CD14-positive monocyte (primary cell): ENCODE measurements around the gene TEC. TPM values are rescaled to one million over a fixed set of nuclear protein-coding genes. Genes with fewer than 3 reads are reported as not detected.
A peak's percentile ranks its signal among the peaks of the same experiment; 100 is the strongest.

Experiments used
- DNase-seq, 3 donors: peaks; one replicate each; pipeline ENCODE4 v3.0.0-alpha.2; 2011 to 2022
- H2AFZ ChIP-seq: 2 replicates; pipeline ENCODE4 v1.6.0; 2012; ENCODE audit warnings: mild to moderate bottlenecking, low read depth, low read length, inconsistent platforms; ENCODE audit not compliant: insufficient read depth, poor library complexity, severe bottlenecking
- H3K27ac ChIP-seq, 2 donors: 1 replicate in 1 of 2; 2 replicates in 1 of 2; pipeline ENCODE4 v1.5.1; 2012 to 2013; ENCODE audit warnings: low read length in 2 of 2, control low read depth in 1 of 2, inconsistent platforms in 1 of 2, low read depth in 1 of 2, mild to moderate bottlenecking in 1 of 2
- H3K27me3 ChIP-seq, 2 donors: one replicate each; pipeline versions ENCODE4 v1.6.0 to v1.6.1; 2011 to 2013; ENCODE audit warnings: low read length in 2 of 2; ENCODE audit not compliant: control insufficient read depth in 2 of 2, insufficient read depth in 2 of 2
- H3K36me3 ChIP-seq, 2 donors: replicated peaks in 1 of 2; 1 replicate in 1 of 2; 2 replicates in 1 of 2; pipeline versions ENCODE4 v1.5.1 to v1.6.1; 2012 to 2013; ENCODE audit warnings: low read length in 2 of 2, control low read depth in 1 of 2, inconsistent platforms in 1 of 2, mild to moderate bottlenecking in 1 of 2; ENCODE audit not compliant: insufficient read depth in 2 of 2, control insufficient read depth in 1 of 2
- H3K4me1 ChIP-seq, 2 donors: 1 replicate in 1 of 2; 2 replicates in 1 of 2; pipeline versions ENCODE4 v1.5.1 to v1.6.1; 2012 to 2013; ENCODE audit warnings: low read length in 2 of 2, control low read depth in 1 of 2, inconsistent platforms in 1 of 2, mild to moderate bottlenecking in 1 of 2, moderate library complexity in 1 of 2; ENCODE audit not compliant: insufficient read depth in 2 of 2, control insufficient read depth in 1 of 2
- H3K4me2 ChIP-seq: replicated peaks from 2 replicates; pipeline ENCODE3; 2012; ENCODE audit warnings: low read length, moderate library complexity, mild to moderate bottlenecking; ENCODE audit not compliant: poor library complexity, severe bottlenecking; ENCODE audit errors: extremely low read depth
- H3K4me3 ChIP-seq, 3 experiments: fragments of 200-600 bp in 1 of 3; sonication (generic) in 1 of 3; replicated peaks in 1 of 3; 1 replicate in 2 of 3; 2 replicates in 1 of 3; pipeline ENCODE4 v1.5.1; 2011 to 2013; ENCODE audit warnings: low read length in 3 of 3, mild to moderate bottlenecking in 3 of 3, control low read depth in 2 of 3, low read depth in 2 of 3, inconsistent platforms in 1 of 3, moderate library complexity in 1 of 3
- H3K79me2 ChIP-seq: 2 replicates; pipeline ENCODE4 v1.6.0; 2012; ENCODE audit warnings: mild to moderate bottlenecking, control low read depth, inconsistent platforms, low read length, moderate library complexity; ENCODE audit not compliant: insufficient read depth
- H3K9ac ChIP-seq: 2 replicates; pipeline ENCODE4 v1.6.0; 2017; ENCODE audit warnings: low read length, mild to moderate bottlenecking; ENCODE audit not compliant: insufficient read depth, poor library complexity, severe bottlenecking
- H3K9me3 ChIP-seq, 2 donors: replicated peaks in 1 of 2; 1 replicate in 1 of 2; 2 replicates in 1 of 2; pipeline versions ENCODE4 v1.5.1 to v1.6.1; 2012 to 2013; ENCODE audit warnings: low read length in 2 of 2, control low read depth in 1 of 2; ENCODE audit not compliant: control insufficient read depth in 1 of 2, insufficient read depth in 1 of 2
- H4K20me1 ChIP-seq: 2 replicates; pipeline ENCODE4 v1.6.0; 2012; ENCODE audit warnings: mild to moderate bottlenecking, low read length, control low read depth, moderate library complexity; ENCODE audit not compliant: insufficient read depth
- H3K27ac Mint-ChIP-seq, 7 donors: one replicate each; pipeline ENCODE4 v1.8.0; 2020; ENCODE audit warnings: mild to moderate bottlenecking in 7 of 7, mixed read lengths in 7 of 7, moderate library complexity in 6 of 7, inconsistent platforms in 2 of 7
- H3K27me3 Mint-ChIP-seq, 3 donors: one replicate each; pipeline ENCODE4 v1.8.0; 2021 to 2022; ENCODE audit warnings: low read depth in 3 of 3, mild to moderate bottlenecking in 3 of 3, mixed read lengths in 3 of 3, moderate library complexity in 3 of 3, inconsistent platforms in 1 of 3
- H3K36me3 Mint-ChIP-seq, 2 donors: one replicate each; pipeline ENCODE4 v1.8.0; 2020; ENCODE audit warnings: mixed read lengths in 2 of 2, inconsistent platforms in 1 of 2, mild to moderate bottlenecking in 1 of 2
- H3K4me1 Mint-ChIP-seq: one replicate; pipeline ENCODE4 v1.8.0; 2020; ENCODE audit warnings: mild to moderate bottlenecking, mixed read lengths
- H3K4me3 Mint-ChIP-seq, 2 donors: one replicate each; pipeline ENCODE4 v1.8.0; 2020; ENCODE audit warnings: mild to moderate bottlenecking in 2 of 2, mixed read lengths in 2 of 2, moderate library complexity in 1 of 2
- H3K9me3 Mint-ChIP-seq, 7 donors: one replicate each; pipeline ENCODE4 v1.8.0; 2020 to 2022; ENCODE audit warnings: mixed read lengths in 7 of 7, mild to moderate bottlenecking in 6 of 7, moderate library complexity in 6 of 7, inconsistent platforms in 2 of 7
- CTCF ChIP-seq: fragments of 200-600 bp; IDR thresholded peaks from one replicate; pipeline ENCODE4 v1.8.0; 2022; ENCODE audit warnings: antibody characterized with exemption, mild to moderate bottlenecking
- WGBS: methylation state at CpG from one replicate; pipeline ENCODE4 v1.1.5; 2013; ENCODE audit warnings: missing lambda C conversion rate; ENCODE audit not compliant: insufficient coverage; 5-methylcytosine and 5-hydroxymethylcytosine counted together
- intact Hi-C, 2 donors: fragments of 100-400 bp; cut with micrococcal nuclease; formaldehyde crosslinking; loops; one replicate each; pipeline versions ENCODE4 v1.15.0 to v1.15.1; 2023
- polyA plus RNA-seq, 3 donors: library from polyadenylated mRNA; depleted of rRNA in 1 of 3; unstranded in 2 of 3; stranded (reverse) in 1 of 3; fragments of 300-500 nt in 2 of 3; fragments of >200 nt in 1 of 3; fragmentation: Illumina TruSeq in 2 of 3; gene quantifications; 1 replicate in 2 of 3; 2 replicates in 1 of 3; pipeline ENCODE4 v1.2.3, GENCODE V29; 2012 to 2021

Gene TEC
- polyA plus RNA-seq, 3 donors, result 0.30 to 2.5 (median 0.73) TPM

- 95% methylated on average over 6 of the region's 7 CpGs for WGBS
- Histone ChIP-seq H4K20me1 (no peaks in the 10 kb centered on the region), H3K27ac (no peak overlapping the region), H3K79me2 (no peaks in the 10 kb centered on the region), H3K9me3 (no peaks in the 10 kb centered on the region), H3K4me2 (no peak overlapping the region), H3K27me3 (no peaks in the 10 kb centered on the region), H3K36me3 (peaks cover 4 to 25% of the 10 kb centered on the region in 2 donors), H3K4me3 (no peak overlapping the region), H3K4me1 (peaks cover 7% of the 10 kb centered on the region in 2 donors), H2AFZ (no peak overlapping the region), H3K9ac (no peak overlapping the region)
- intact Hi-C loops, result no loop called here
- Mint-ChIP-seq H3K27me3 (no peaks in the 10 kb centered on the region), H3K9me3 (no peaks in the 10 kb centered on the region), H3K36me3 (peaks cover 24 to 27% of the 10 kb centered on the region in 2 donors), H3K27ac (no peak overlapping the region), H3K4me1 (peaks cover 23% of the 10 kb centered on the region), H3K4me3 (no peak overlapping the region)
- no peak for TF ChIP-seq CTCF
- no peak for DNase-seq
These were observed 139.5 kb downstream of the TEC start for GRCh38 chr4:48130100-48130499.

- no peak overlapping the region for H3K4me3 ChIP-seq
- Mint-ChIP-seq H3K27ac (peak overlapping the region in 1 of 7 donors; percentile 59), H3K9me3 (no peaks in the 10 kb centered on the region), H3K36me3 (peaks cover 20 to 22% of the 10 kb centered on the region in 2 donors), H3K27me3 (peaks cover 0 to under 1% (median 0%) of the 10 kb centered on the region in 3 donors), H3K4me1 (peaks cover 23% of the 10 kb centered on the region), H3K4me3 (no peak overlapping the region)
- no peak overlapping the region for H3K4me2 ChIP-seq
- H3K9ac ChIP-seq, result no peak overlapping the region
- peaks cover 4 to 19% of the 10 kb centered on the region in 2 donors for H3K36me3 ChIP-seq
- 30% methylated on average over 2 of the region's 9 CpGs for WGBS
- TF ChIP-seq CTCF, result no peak
- H3K9me3 ChIP-seq, result no peaks in the 10 kb centered on the region
- H4K20me1 ChIP-seq, result no peaks in the 10 kb centered on the region
- H3K4me1 ChIP-seq, result peaks cover 7% of the 10 kb centered on the region in 2 donors
- intact Hi-C loops, result loop anchor here in 1 of 2 donors (10.0 kb wide), 1 partner anchor 145 kb away; no protein-coding TSS in a partner anchor
- no peaks in the 10 kb centered on the region for H3K27me3 ChIP-seq
- no peak overlapping the region for H2AFZ ChIP-seq
- DNase-seq, result no peak
- H3K27ac ChIP-seq, result no peak overlapping the region
- H3K79me2 ChIP-seq, result no peaks in the 10 kb centered on the region
These were observed 140.2 kb downstream of the TEC start for GRCh38 chr4:48129307-48130014.
